ENCODE measurements around the gene TRIM59. TPM values are rescaled to one million over a fixed set of nuclear protein-coding genes. Genes with fewer than 3 reads are reported as not detected.

The TRIM59 gene
- total and polyA plus RNA-seq, 10 of the 15 experiments (the other 5 are each of a cell fraction or from before 2014, with no cell fraction given): 14.4 to 105 (median 33.3) TPM

GRCh38 chr3:160400702-160401150 lies 48.9 kb downstream of the TRIM59 start (continued):
- TF ChIP-seq ZBTB4 (CRISPR knock-in tag; IDR thresholded peaks at IDR 0.05): no peak
- TF ChIP-seq NR2C2 (IDR thresholded peaks at IDR 0.05; ENCODE audit: borderline replicate concordance, control insufficient read depth, insufficient read length, low read depth): no peak
- no peak for TF ChIP-seq KDM1A (IDR thresholded peaks at IDR 0.05; ENCODE audit: borderline replicate concordance)
- TF ChIP-seq ATF2 (IDR thresholded peaks at IDR 0.05; ENCODE audit: low read length): no peak
- TF ChIP-seq CREM (IDR thresholded peaks at IDR 0.05; ENCODE audit: low read depth): no peak
- TF ChIP-seq NFYA (IDR thresholded peaks at IDR 0.05; ENCODE audit: borderline replicate concordance, low read depth, low read length): no peak
- TF ChIP-seq ELK1 (IDR thresholded peaks at IDR 0.05; ENCODE audit: low read depth, low read length): no peak
- TF ChIP-seq CTCF (IDR thresholded peaks at IDR 0.05 in 2 of 3, conservative IDR thresholded peaks at IDR 0.05 in 1 of 3; ENCODE audit: control insufficient read depth in 2 of 3, extremely low read depth in 1 of 3, insufficient read depth in 1 of 3, low read depth in 3 of 3, low read length in 3 of 3): no peak
- TF ChIP-seq E4F1 (IDR thresholded peaks at IDR 0.05; ENCODE audit: borderline replicate concordance, partially characterized antibody): no peak
- peak; percentile 46; the same call in 1 of the 2 replicates for TF ChIP-seq LARP7 (IDR thresholded peaks at IDR 0.05)
- no peak for TF ChIP-seq PBX3 (IDR thresholded peaks at IDR 0.05; ENCODE audit: insufficient replicate concordance, low read depth, low read length)
- TF ChIP-seq SMAD1 (IDR thresholded peaks at IDR 0.05; ENCODE audit: low read depth, partially characterized antibody): no peak
- TF ChIP-seq HSF1 (IDR thresholded peaks at IDR 0.05; ENCODE audit: low read depth, low read length): no peak
